Umbilical cord (tissue), 2 donors: ENCODE results near the gene EEFSEC. TPM values are rescaled to one million over a fixed set of nuclear protein-coding genes. Genes with fewer than 3 reads are reported as not detected.

Experiments
- DNase-seq: peaks from one replicate; pipeline ENCODE4 v3.0.0-alpha.2; 2015; ENCODE audit warnings: low spot score
- total RNA-seq: library from RNA; depleted of rRNA; stranded (reverse); fragments of >200 nt; gene quantifications from one replicate; pipeline ENCODE4 v1.2.3, GENCODE V29; 2014; ENCODE audit warnings: low replicate concordance; ENCODE audit not compliant: insufficient read depth

EEFSEC gene
- total RNA-seq, 1 donor from 2014 or later, result 9.6 TPM

DNA sequence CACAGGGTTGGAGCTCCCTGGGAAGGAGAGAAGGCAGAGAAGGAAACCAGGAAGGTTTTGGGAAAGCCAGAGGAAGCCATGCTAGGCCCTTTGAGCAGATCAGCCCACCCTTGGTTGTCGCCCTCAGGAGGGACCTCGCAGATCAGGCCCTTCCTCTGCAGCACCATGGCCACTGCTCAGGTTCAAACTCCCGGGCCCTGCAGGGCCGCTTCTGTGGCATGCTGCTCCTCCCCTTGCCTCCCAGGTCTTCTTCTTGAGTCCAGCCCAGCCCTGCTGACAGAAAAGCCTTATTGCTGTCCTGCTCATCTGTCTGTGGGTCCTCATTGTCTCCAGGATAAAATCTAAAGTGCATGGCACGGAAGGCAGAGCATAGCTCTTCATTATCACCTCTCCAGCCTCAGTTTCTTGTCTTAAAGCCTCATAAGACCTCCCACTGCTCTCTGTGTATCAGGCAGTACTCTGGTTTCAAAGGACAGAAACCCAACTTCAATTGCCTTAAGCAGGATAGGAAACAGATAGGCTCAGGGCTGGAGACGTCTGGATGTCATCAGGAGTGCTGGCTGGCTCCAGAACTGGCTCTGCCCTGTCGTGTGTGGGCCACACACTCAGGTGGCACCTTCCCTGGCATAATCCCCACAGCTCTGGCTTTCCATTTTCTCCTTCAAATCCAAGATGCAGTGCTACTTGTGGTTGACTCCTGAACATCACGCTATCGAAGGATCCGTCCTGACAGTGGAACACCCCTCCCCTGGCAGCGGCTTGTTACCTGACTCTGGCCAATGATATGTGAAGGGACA, 118.5 kb downstream of the EEFSEC start:
- no peak for DNase-seq

DNA sequence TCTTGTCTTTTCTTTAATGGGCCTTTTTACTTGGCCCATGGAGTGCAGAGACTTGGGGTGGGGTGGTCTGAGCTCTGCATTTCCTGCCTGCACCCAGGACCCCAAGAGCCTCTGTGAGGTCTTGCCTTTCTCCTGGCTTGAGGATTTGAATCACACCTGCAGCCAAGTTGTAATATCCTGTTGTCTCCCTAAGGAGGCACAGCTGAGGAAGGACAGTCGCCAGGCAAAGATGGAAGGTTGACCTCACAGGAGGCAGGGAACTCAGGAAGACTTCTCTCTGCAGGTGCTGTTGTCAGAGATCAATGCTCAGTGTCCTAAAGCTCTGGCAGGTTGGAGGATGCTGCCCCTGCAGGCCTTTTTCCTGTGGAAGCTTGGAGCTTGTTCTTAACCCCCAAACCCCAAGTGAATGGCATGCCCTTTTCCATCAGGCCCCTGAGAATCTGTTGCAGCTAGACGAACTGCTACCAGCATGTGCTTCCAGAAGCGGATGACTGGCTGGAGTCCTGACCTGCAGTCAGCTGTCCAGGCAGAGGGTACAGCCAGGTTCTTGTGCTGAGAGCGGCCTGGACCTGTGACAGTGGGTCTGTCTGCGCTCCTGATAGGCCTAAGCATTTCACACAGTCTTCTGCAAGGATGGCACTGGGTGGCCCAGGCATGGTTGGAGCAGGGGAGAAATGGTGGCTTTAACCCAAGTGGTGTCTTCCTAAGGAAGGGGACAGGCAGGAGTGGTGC, 120.0 kb downstream of the EEFSEC start:
- DNase-seq, result no peak

- DNase-seq, result no peak
Measured at GRCh38 chr3:128273841-128274573, 120.7 kb downstream of the EEFSEC start.

GRCh38 chr3:128274837-128275236, 121.6 kb downstream of the EEFSEC start:
- no peak for DNase-seq

DNA sequence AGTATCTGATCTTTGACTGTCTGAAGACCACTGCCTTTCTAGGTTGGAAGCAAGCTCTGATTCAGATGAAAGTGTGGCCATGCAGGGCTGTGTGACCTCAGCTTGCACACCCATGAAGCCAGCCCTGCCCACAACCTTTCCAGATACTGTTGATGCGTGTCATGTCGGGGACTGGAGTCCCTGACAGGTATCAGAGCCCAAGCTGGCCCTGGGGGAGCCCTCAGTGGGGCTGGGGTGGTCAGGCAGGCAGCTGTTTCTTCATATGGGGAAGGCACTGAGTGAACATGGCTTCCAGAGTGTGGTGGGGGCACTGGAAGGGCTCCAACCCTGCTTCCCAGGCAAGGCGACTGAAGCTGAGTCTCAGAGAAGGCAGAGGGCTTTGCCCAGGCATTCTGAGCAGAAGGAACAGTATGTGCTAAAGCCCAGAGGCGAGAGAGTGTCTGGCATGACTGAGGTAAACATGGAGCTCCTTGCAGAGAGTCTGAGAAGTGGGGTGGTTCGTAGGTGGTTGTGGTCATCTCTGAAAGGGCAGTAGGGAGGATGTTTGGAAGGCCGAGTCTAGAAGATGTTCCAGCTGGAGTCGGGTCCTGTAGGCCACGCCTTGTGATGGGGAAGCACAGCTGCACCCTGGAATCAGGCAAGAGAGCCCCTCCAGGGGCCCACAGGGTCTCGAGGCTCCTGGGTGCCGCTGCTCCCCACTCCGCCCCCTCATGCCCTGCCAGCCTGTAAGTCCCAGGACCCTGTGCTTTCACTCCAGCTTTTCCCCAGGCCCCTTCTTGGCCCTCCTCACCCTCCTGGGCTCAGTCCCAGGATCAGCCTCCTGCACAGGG, 122.2 kb downstream of the EEFSEC start:
- no peak for DNase-seq

GRCh38 chr3:128276146-128276435, 122.8 kb downstream of the EEFSEC start:
- DNase-seq, result no peak

DNA sequence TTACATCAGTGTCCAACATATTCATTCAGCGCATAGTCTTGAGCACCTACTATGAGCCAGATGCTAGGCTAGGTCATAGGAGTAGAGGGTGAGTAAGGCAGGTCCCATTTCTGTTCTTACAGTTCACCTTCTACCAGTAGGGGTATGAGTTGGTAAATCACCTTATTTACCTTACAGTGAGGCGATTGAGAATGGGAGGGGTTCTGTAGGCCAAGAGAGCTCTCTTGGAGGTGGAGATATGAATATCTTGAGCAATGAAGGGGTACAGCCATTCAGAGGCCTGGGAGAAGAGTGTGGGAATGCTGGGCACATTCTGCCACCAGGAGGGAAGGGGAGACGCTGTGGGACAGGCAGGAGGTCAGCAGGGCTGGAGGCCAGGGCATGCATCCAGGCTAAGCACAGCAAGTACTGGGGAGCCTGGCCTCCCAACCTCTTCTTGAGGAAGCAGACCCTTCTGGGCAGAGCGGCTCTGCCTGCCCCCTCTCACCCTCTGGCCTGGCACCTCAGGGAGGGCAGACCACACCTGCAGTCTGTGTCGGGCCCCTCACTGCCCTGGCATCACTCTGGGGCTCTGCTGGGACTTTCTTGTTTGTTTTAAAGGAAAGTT, 123.4 kb downstream of the EEFSEC start:
- DNase-seq, result no peak

DNA sequence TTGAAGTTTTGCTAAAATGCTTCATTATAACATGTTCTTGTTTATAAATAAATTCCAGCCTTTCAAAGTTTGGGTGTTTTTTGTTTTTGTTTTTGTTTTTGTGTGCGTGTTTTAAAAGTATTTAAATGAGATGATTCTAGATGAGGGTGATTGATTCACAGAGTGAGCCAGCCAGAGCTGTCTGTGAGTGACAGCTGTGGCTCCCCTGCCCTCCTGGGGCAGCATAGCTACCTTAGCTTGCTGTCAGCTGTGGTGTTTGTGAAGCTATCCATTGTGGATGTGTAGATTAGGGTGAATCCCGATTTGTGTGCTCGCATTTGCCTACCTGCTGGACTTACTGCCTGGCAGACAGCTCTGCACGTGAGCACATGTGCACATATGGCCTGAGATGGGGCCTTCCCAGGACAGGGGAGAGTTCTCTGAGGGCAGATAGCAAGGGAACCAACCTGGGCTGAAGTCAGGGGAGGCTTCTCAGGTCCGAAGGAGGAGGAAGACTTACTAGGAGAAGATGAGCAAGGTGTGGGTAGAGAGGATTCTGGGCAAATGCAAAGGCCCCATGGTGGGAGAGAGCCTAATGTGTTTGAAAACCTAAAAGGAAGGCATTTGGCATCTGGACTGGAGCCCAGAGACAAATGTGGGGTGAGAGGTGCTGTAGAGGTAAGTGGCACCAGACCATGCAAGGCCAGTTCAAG, 124.2 kb downstream of the EEFSEC start:
- DNase-seq, result no peak

DNA sequence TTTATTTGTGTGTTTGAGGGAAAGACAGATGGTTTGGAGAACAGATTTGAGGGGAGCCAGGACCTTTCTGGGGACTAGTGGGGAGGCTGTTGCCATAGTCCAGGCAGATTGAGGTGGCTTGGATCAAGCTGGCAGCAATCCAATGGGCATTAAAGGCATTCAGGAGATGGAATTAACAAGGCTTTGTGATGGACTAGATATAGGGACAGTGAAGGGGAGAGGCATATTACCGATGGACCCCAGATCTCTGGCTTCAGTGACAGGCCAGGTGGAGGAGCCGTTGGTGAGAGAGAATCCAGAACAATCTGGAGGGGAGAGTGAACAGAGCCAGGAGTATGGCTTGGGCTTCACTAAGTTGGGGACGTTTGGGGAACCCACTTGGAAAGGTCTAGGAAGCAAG, 124.8 kb downstream of the EEFSEC start:
- no peak for DNase-seq

DNA sequence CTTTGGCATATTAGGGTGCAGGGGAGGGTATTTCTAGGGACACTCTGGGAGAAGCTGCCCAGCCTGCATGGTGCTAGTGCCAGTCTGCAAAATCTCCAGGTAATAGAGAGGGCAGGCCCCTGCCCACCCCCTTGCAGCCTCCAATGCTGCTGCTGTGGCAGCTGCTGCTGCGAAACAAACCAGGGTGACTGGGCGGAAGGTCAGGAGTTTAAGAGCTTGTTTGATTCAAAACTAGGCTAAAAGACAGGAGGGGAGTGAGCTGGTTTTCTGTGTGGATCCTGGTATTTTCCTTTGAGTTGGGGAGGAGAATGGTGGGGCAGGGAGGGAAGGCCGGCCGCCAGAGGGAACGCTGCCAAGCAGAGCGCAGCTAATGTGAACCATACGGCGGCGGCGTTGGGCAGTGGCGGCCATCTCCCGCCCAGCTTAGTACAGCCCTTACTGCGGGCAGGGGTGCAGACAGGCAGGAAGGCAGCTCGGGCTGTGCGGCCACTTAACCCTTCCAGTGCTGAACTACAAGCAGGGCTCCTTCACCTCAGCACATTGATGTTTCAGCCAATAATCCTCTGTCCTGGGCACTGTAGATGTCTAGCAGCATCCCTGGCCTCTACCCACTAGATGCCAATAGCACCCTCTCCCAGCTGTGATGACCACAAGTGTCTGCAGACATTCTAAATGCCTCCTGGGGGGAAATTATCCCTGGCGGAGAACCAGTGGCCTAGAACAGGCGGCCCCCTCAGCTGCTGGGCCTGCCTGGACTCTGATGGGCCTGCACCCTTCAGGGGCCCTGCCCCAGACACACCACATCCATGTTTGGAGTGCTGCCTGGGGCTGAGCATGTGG, 125.7 kb downstream of the EEFSEC start:
- peak; percentile 95 for DNase-seq

GRCh38 chr3:128279601-128279880, 126.3 kb downstream of the EEFSEC start:
- no peak for DNase-seq

GRCh38 chr3:128280481-128281052, 127.3 kb downstream of the EEFSEC start:
- peak; percentile 37 for DNase-seq

DNA sequence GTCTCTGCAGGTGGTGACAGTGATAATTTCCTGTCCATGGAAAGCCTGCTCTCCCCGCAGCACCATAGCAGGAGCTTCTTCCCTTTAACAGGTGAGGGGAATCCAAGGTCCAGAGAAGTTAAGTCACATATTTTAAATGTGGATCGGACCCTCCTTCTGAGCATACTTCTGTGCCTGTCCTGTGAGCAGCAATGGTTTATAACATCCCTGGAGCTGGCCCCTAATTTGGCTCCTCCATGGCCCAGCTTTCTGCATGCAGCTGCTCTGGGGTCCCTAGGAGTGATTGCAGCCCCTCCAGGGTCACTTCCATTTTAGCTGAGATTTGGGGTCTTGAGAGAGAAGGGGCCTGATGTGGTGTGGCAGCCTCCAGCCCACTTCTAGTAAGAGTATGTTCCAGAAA, 127.8 kb downstream of the EEFSEC start:
- DNase-seq, result no peak

GRCh38 chr3:128281461-128282367, 128.4 kb downstream of the EEFSEC start:
- DNase-seq, result peak; percentile 64

DNA sequence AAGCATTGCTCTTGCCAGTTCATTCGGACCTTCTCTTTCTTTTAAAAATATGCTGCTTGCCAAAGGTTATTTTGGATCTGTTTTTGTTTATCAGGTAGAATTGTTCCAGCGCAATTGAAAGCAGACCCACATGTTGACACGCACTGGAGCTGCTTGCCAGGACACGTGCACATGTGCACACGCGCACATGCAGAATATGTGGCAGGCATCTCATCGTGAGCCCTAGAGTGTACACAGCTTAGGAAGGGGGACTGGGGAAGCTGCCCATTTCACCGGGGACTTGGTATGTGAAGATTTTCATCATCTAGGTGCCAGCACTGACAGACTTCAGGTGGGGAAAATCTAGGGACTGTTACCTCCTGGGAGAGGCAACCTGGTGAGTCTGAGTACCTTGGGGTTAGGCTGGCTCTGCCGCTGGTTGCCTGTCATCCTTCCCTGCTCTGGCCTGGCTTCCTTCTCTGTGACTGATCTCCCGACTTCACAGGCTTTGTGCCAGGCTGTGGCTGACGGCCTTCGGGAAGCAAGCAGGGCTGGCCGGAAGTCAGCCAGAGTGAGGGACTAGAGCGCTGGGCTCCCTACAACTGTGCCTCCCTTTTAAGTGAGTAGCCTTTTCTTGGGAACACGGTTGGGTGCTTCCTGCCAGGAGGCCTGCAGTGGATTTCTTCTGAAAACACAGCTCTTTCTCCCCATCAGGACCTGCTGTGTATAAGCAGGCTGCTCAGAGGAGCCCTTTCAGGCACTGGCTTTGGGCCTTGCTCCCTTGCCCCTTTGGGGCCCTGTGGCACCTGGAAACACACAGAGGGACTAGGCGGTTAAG, 129.3 kb downstream of the EEFSEC start:
- peak; percentile 55 for DNase-seq

DNA sequence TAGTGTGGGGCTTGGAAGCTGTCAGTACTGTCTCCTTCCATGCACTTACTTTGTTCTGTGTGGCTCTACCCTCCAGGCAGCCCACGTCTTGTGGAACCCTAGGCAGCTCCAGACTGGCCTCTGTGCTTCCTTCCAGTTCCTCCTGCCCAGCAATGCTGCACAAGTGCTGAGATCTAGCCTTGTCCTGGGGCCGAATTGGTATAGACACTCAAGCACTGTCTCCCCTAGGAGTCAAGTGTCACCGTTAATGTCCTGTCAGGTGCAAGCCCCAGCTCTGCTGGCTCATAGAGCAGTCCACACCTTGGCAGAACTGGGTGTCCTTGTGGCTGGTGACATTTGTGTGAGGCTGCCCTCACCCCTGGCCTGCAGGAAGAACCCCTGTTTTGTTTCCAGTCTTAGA, 130.1 kb downstream of the EEFSEC start:
- no peak for DNase-seq
